ENCODE measurements around the gene ATP9A.

- no peak for TF ChIP-seq CTCF (IDR thresholded peaks at IDR 0.05)
- TF ChIP-seq RCOR1 (IDR thresholded peaks at IDR 0.05; ENCODE audit: low read length) = no peak
- TF ChIP-seq YY1 (IDR thresholded peaks at IDR 0.05; ENCODE audit: low read depth) = no peak
- no peak for TF ChIP-seq POLR2AphosphoS5 (IDR thresholded peaks at IDR 0.05; ENCODE audit: low read depth, low read length)
- no peak for TF ChIP-seq MAX (IDR thresholded peaks at IDR 0.05; ENCODE audit: low read depth)
- no peak for TF ChIP-seq SMC3 (IDR thresholded peaks at IDR 0.05; ENCODE audit: low read depth, low read length)
- no peak for TF ChIP-seq RAD21 (IDR thresholded peaks at IDR 0.05; ENCODE audit: low read length)
- TF ChIP-seq TAF1 (IDR thresholded peaks at IDR 0.05; ENCODE audit: borderline replicate concordance, low read depth, low read length) = no peak
- no peak for TF ChIP-seq MXI1 (IDR thresholded peaks at IDR 0.05; ENCODE audit: low read depth, low read length)
These were observed 31.2 kb upstream of the ATP9A start for GRCh38 chr20:51799401-51799860.
